ENCODE measurements around the gene KIAA1217. TPM values are rescaled to one million over a fixed set of nuclear protein-coding genes. Genes with fewer than 3 reads are reported as not detected.

The KIAA1217 gene
- total RNA-seq, 1 experiment from 2014 or later, result 48.3 TPM

DNA sequence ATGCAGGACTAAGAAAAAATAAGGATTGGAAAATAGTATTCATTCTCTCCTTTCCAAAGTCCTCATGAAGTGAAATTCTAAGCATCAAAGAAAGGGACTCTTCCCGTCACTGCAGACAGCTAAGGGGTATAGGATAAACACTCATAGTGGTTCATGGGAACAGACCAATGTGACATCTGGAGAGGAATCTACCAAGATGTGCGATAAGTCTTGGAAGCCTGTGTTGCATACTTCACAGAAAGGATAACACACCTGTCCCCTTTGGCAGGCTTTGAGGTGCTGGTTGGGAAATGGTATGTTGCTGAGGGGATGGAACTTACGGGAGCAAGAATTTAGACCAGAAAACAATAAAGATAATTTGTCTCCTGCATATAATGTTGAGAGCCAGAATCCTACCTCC, 266.7 kb downstream of the KIAA1217 start:
- peaks cover 15% of the 10 kb centered on the region for H3K4me1 Mint-ChIP-seq (ENCODE audit: insufficient read depth, unreplicated experiment)
- H3K4me3 Mint-ChIP-seq (ENCODE audit: unreplicated experiment), result no peak overlapping the region
- H3K27me3 Mint-ChIP-seq (ENCODE audit: insufficient read depth, unreplicated experiment), result no peaks in the 10 kb centered on the region
- DNase-seq (ENCODE audit: unreplicated experiment), result no peak
- no TSS peak for BruUV-seq (replicated peaks)
- intact Hi-C loops (cut with micrococcal nuclease), result no loop called here
- TF ChIP-seq, protein P1, sequence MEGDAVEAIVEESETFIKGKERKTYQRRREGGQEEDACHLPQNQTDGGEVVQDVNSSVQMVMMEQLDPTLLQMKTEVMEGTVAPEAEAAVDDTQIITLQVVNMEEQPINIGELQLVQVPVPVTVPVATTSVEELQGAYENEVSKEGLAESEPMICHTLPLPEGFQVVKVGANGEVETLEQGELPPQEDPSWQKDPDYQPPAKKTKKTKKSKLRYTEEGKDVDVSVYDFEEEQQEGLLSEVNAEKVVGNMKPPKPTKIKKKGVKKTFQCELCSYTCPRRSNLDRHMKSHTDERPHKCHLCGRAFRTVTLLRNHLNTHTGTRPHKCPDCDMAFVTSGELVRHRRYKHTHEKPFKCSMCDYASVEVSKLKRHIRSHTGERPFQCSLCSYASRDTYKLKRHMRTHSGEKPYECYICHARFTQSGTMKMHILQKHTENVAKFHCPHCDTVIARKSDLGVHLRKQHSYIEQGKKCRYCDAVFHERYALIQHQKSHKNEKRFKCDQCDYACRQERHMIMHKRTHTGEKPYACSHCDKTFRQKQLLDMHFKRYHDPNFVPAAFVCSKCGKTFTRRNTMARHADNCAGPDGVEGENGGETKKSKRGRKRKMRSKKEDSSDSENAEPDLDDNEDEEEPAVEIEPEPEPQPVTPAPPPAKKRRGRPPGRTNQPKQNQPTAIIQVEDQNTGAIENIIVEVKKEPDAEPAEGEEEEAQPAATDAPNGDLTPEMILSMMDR (IDR thresholded peaks at IDR 0.05; ENCODE audit: unreplicated experiment), result no peak
- H3K9me3 Mint-ChIP-seq (ENCODE audit: unreplicated experiment), result peaks cover 8% of the 10 kb centered on the region
- POLR2A ChIA-PET, result interaction anchor here (0.9 to 13.2 kb wide), 5 partner anchors 9 to 92 kb away, joined by 3 to 230 read pairs (median 5); no protein-coding TSS in a partner anchor
- no peak overlapping the region for H3K27ac Mint-ChIP-seq (ENCODE audit: low read depth, unreplicated experiment)
- H3K36me3 Mint-ChIP-seq (ENCODE audit: insufficient read depth, unreplicated experiment), result peaks cover 63% of the 10 kb centered on the region
- CTCF ChIA-PET, result interaction anchor here (0.6 to 0.7 kb wide), 2 partner anchors 25 to 116 kb away, joined by 3 to 5 read pairs; no protein-coding TSS in a partner anchor

DNA sequence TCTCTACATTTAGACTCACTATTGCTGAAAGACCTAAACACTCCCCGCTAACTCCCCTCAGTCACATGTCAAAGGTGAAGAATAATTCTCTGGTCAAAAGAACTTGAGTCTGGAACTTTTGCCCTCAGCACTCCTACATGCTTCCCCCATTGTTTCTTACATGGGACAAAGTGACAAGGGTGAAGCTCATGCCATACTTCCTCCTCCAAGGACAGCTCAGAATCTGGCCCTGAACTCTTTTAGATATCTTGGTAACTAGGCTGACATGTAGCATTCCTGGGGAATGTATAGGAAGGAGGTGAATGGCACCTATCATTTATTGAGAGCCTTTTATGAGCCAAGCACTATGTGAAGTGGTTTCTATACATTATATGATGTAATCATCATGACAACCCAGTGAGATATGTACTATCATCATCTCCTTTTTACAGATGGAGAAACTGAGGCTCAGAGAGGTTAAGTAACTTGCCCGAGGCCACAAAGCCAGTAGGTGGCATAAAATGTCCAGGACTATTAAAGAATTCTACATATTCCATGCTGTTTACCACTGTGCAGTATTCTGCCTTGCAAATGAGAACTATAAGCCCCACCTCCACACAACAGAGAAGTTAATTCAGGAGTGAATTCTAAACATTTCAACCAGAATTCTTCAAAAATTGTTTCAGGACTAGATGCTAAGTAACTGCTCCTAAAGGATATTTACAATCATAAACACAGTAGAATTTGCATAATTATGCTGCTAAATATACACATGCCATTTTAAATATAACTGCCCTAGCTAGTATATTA, 268.2 kb downstream of the KIAA1217 start:
- H3K36me3 Mint-ChIP-seq (ENCODE audit: insufficient read depth, unreplicated experiment), result peaks cover 65% of the 10 kb centered on the region
- TF ChIP-seq, protein P1 (IDR thresholded peaks at IDR 0.05; ENCODE audit: unreplicated experiment), result no peak
- H3K4me1 Mint-ChIP-seq (ENCODE audit: insufficient read depth, unreplicated experiment), result peaks cover 16% of the 10 kb centered on the region
- no peak overlapping the region for H3K27ac Mint-ChIP-seq (ENCODE audit: low read depth, unreplicated experiment)
- BruUV-seq (replicated peaks), result no TSS peak
- POLR2A ChIA-PET, result interaction anchor here (1.1 to 13.2 kb wide), 3 partner anchors 8 to 238 kb away, joined by 3 to 230 read pairs (median 5); no protein-coding TSS in a partner anchor
- CTCF ChIA-PET, result interaction anchor here (0.8 kb wide), 1 partner anchor 36 kb away, joined by 3 read pairs; no protein-coding TSS in a partner anchor
- intact Hi-C loops (cut with micrococcal nuclease), result no loop called here
- no peak for DNase-seq (ENCODE audit: unreplicated experiment)
- H3K4me3 Mint-ChIP-seq (ENCODE audit: unreplicated experiment), result no peak overlapping the region
- H3K27me3 Mint-ChIP-seq (ENCODE audit: insufficient read depth, unreplicated experiment), result no peaks in the 10 kb centered on the region
- H3K9me3 Mint-ChIP-seq (ENCODE audit: unreplicated experiment), result peaks cover 8% of the 10 kb centered on the region

DNA sequence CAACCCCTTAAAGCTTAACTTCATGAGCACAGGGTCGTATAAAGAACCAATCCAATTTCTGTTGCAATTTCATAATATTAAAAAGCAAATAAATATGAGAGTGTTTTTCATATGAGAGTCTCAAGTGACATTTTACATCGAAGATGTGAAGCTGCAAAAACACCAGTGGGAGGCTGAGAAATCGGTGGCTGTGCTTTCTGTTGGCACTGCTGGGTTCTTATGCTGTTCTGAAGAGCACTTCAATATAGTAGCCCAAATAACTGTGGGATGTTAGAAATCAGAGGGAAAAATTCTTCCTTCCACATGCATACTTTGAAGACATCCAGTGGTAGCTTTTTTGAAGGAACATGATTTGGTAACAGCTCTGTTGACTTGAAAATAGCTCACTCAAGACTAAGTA, 269.0 kb downstream of the KIAA1217 start:
- no peak overlapping the region for H3K27ac Mint-ChIP-seq (ENCODE audit: low read depth, unreplicated experiment)
- TF ChIP-seq, protein P1 (IDR thresholded peaks at IDR 0.05; ENCODE audit: unreplicated experiment), result no peak
- H3K4me3 Mint-ChIP-seq (ENCODE audit: unreplicated experiment), result no peak overlapping the region
- no peaks in the 10 kb centered on the region for H3K27me3 Mint-ChIP-seq (ENCODE audit: insufficient read depth, unreplicated experiment)
- H3K9me3 Mint-ChIP-seq (ENCODE audit: unreplicated experiment), result peaks cover 3% of the 10 kb centered on the region
- H3K4me1 Mint-ChIP-seq (ENCODE audit: insufficient read depth, unreplicated experiment), result peaks cover 13% of the 10 kb centered on the region
- POLR2A ChIA-PET, result interaction anchor here (0.9 to 13.2 kb wide), 4 partner anchors 11 to 238 kb away, joined by 3 to 230 read pairs (median 4); no protein-coding TSS in a partner anchor
- CTCF ChIA-PET, result interaction anchor here (0.8 to 1.0 kb wide), 2 partner anchors 35 to 94 kb away, joined by 3 to 4 read pairs; no protein-coding TSS in a partner anchor
- DNase-seq (ENCODE audit: unreplicated experiment), result no peak
- intact Hi-C loops (cut with micrococcal nuclease), result no loop called here
- peaks cover 61% of the 10 kb centered on the region for H3K36me3 Mint-ChIP-seq (ENCODE audit: insufficient read depth, unreplicated experiment)
- BruUV-seq (replicated peaks), result no TSS peak

DNA sequence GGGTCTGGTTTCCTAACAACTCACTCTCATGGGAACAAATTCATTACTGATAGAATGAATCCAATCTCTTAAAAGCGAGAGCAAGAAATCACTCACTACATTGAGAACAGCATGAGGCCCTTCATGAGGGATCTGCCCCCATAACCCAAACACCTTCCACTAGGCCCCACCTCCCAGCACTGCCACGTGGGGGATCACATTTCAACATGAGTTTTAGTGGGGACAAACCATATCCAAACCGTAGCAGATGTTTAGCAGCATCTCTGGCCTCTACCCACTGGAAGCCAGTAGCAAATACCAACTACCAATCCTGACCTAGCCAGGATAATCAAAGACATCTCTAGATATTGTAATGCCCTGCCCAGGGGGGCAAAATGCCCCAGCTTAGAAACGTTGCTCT, 270.9 kb downstream of the KIAA1217 start:
- BruUV-seq (replicated peaks), result no TSS peak
- intact Hi-C loops (cut with micrococcal nuclease), result no loop called here
- no peaks in the 10 kb centered on the region for H3K27me3 Mint-ChIP-seq (ENCODE audit: insufficient read depth, unreplicated experiment)
- TF ChIP-seq, protein P1 (IDR thresholded peaks at IDR 0.05; ENCODE audit: unreplicated experiment), result no peak
- peaks cover 21% of the 10 kb centered on the region for H3K4me1 Mint-ChIP-seq (ENCODE audit: insufficient read depth, unreplicated experiment)
- DNase-seq (ENCODE audit: unreplicated experiment), result no peak
- H3K36me3 Mint-ChIP-seq (ENCODE audit: insufficient read depth, unreplicated experiment), result peaks cover 47% of the 10 kb centered on the region
- CTCF ChIA-PET, result interaction anchor here (0.6 to 1.0 kb wide), 3 partner anchors 13 to 241 kb away, joined by 3 read pairs; no protein-coding TSS in a partner anchor
- no peak overlapping the region for H3K27ac Mint-ChIP-seq (ENCODE audit: low read depth, unreplicated experiment)
- no peak overlapping the region for H3K4me3 Mint-ChIP-seq (ENCODE audit: unreplicated experiment)
- no peaks in the 10 kb centered on the region for H3K9me3 Mint-ChIP-seq (ENCODE audit: unreplicated experiment)
- POLR2A ChIA-PET, result interaction anchor here (0.6 to 13.2 kb wide), 2 partner anchors 13 to 1375 kb away, joined by 4 to 230 read pairs; no protein-coding TSS in a partner anchor
